ENCODE data around the gene HDGF. TPM values are rescaled to one million over a fixed set of nuclear protein-coding genes. Genes with fewer than 3 reads are reported as not detected.

HDGF gene
- total RNA-seq, 2 donors from 2014 or later, result 493 to 495 TPM

GRCh38 chr1:156709031-156709430 is 42.4 kb downstream of the HDGF start:
- Histone ChIP-seq H3K4me1 (ENCODE audit: control insufficient read depth, insufficient read depth, low read length) (peaks cover 18% of the 10 kb centered on the region), H3K27ac (ENCODE audit: low read depth, low read length) (peak overlapping the region; percentile 55), H3K36me3 (ENCODE audit: control insufficient read depth, insufficient read depth, low read length) (no peaks in the 10 kb centered on the region), H3K4me3 (ENCODE audit: low read length) (no peak overlapping the region), H3K9me3 (ENCODE audit: control insufficient read depth, low read length) (no peaks in the 10 kb centered on the region), H3K27me3 (ENCODE audit: control insufficient read depth, insufficient read depth, low read length, poor library complexity, severe bottlenecking) (no peaks in the 10 kb centered on the region), H3K9ac (ENCODE audit: extremely low read depth, low read length, poor library complexity, severe bottlenecking) (no peak overlapping the region)
- Mint-ChIP-seq H3K4me1 (peaks cover 46% of the 10 kb centered on the region), H3K27ac (peak overlapping the region; percentile 36), H3K27me3 (ENCODE audit: insufficient read depth) (peaks cover 17% of the 10 kb centered on the region), H3K36me3 (ENCODE audit: low read depth) (no peaks in the 10 kb centered on the region), H3K4me3 (no peak overlapping the region), H3K9me3 (no peaks in the 10 kb centered on the region)
- WGBS, 2 experiments (ENCODE audit: insufficient coverage in 1 of 2, insufficient read length in 1 of 2), result 61 to 82% methylated on average over 2 to 4 of the region's 4 CpGs
- no peak for DNase-seq
- TF ChIP-seq CTCF (conservative IDR thresholded peaks at IDR 0.05), result no peak

- peak overlapping the region; percentile 71 for H3K27ac ChIP-seq (ENCODE audit: low read depth, low read length)
- H3K36me3 ChIP-seq (ENCODE audit: control insufficient read depth, insufficient read depth, low read length), result no peaks in the 10 kb centered on the region
- H3K27ac Mint-ChIP-seq, result peak overlapping the region; percentile 36
- H3K4me3 ChIP-seq (ENCODE audit: low read length), result peak overlapping the region; percentile 59
- no peak for TF ChIP-seq CTCF (conservative IDR thresholded peaks at IDR 0.05)
- H3K4me3 Mint-ChIP-seq, result peak overlapping the region; percentile 72
- peaks cover 2% of the 10 kb centered on the region for H3K36me3 Mint-ChIP-seq (ENCODE audit: low read depth)
- H3K4me1 Mint-ChIP-seq, result peaks cover 53% of the 10 kb centered on the region
- 4 to 17% methylated on average over 3 to 4 of the region's 4 CpGs for WGBS, 2 experiments (ENCODE audit: insufficient coverage in 1 of 2, insufficient read length in 1 of 2)
- H3K27me3 ChIP-seq (ENCODE audit: control insufficient read depth, insufficient read depth, low read length, poor library complexity, severe bottlenecking), result no peaks in the 10 kb centered on the region
- H3K9ac ChIP-seq (ENCODE audit: extremely low read depth, low read length, poor library complexity, severe bottlenecking), result no peak overlapping the region
- peaks cover 21% of the 10 kb centered on the region for H3K4me1 ChIP-seq (ENCODE audit: control insufficient read depth, insufficient read depth, low read length)
- H3K27me3 Mint-ChIP-seq (ENCODE audit: insufficient read depth), result peaks cover 25% of the 10 kb centered on the region
- H3K9me3 ChIP-seq (ENCODE audit: control insufficient read depth, low read length), result no peaks in the 10 kb centered on the region
- peak; percentile 90 for DNase-seq
- no peaks in the 10 kb centered on the region for H3K9me3 Mint-ChIP-seq
These were observed 43.2 kb downstream of the HDGF start for GRCh38 chr1:156708218-156708661.

- no peaks in the 10 kb centered on the region for H3K9me3 Mint-ChIP-seq
- 22 to 40% methylated on average over 2 to 8 of the region's 8 CpGs for WGBS, 2 experiments (ENCODE audit: insufficient coverage in 1 of 2, insufficient read length in 1 of 2)
- Histone ChIP-seq H3K9ac (ENCODE audit: extremely low read depth, low read length, poor library complexity, severe bottlenecking) (peak overlapping the region; percentile 54), H3K4me3 (ENCODE audit: low read length) (peak overlapping the region; percentile 91), H3K27me3 (ENCODE audit: control insufficient read depth, insufficient read depth, low read length, poor library complexity, severe bottlenecking) (no peaks in the 10 kb centered on the region), H3K27ac (ENCODE audit: low read depth, low read length) (peak overlapping the region; percentile 71), H3K9me3 (ENCODE audit: control insufficient read depth, low read length) (no peaks in the 10 kb centered on the region), H3K36me3 (ENCODE audit: control insufficient read depth, insufficient read depth, low read length) (no peaks in the 10 kb centered on the region), H3K4me1 (ENCODE audit: control insufficient read depth, insufficient read depth, low read length) (peaks cover 24% of the 10 kb centered on the region)
- peak; percentile 83 for DNase-seq
- H3K27ac Mint-ChIP-seq, result peak overlapping the region; percentile 94
- peaks cover 5% of the 10 kb centered on the region for H3K36me3 Mint-ChIP-seq (ENCODE audit: low read depth)
- peaks cover 31% of the 10 kb centered on the region for H3K27me3 Mint-ChIP-seq (ENCODE audit: insufficient read depth)
- H3K4me1 Mint-ChIP-seq, result peaks cover 58% of the 10 kb centered on the region
- H3K4me3 Mint-ChIP-seq, result peak overlapping the region; percentile 72
- TF ChIP-seq CTCF (conservative IDR thresholded peaks at IDR 0.05), result no peak
These were observed 43.9 kb downstream of the HDGF start for GRCh38 chr1:156707417-156708217.
